ENCODE measurements around the gene KBTBD4. TPM values are rescaled to one million over a fixed set of nuclear protein-coding genes. Genes with fewer than 3 reads are reported as not detected.
A peak's percentile ranks its signal among the peaks of the same experiment; 100 is the strongest.

Gene KBTBD4
- total RNA-seq, 4 donors from 2014 or later = 22.8 to 34.5 (median 30.7) TPM

GRCh38 chr11:47595967-47596366 is 17.2 kb upstream of the KBTBD4 start:
- WGBS, 2 donors = 94 to 100% methylated on average over 1 of the region's 1 CpG
- Histone ChIP-seq H3K27ac (no peak overlapping the region), H3K36me3 (no peaks in the 10 kb centered on the region), H3K9me3 (no peaks in the 10 kb centered on the region), H3K4me1 (peaks cover 14 to 18% of the 10 kb centered on the region in 2 donors), H3K4me3 (replicated peaks in 1 of 3) (no peak overlapping the region), H3K27me3 (no peaks in the 10 kb centered on the region)
- intact Hi-C loops (cut with DNase I) = no loop called here
- DNase-seq = no peak
- no peak for TF ChIP-seq CTCF (IDR thresholded peaks at IDR 0.05)
- TF ChIP-seq POLR2A (IDR thresholded peaks at IDR 0.05) = no peak

GRCh38 chr11:47595029-47595428 is 16.3 kb upstream of the KBTBD4 start:
- TF ChIP-seq POLR2A (IDR thresholded peaks at IDR 0.05) = no peak
- no peak for TF ChIP-seq CTCF (IDR thresholded peaks at IDR 0.05)
- DNase-seq = peak; percentile 81 to 88
- Histone ChIP-seq H3K4me3 (replicated peaks in 1 of 3) (no peak overlapping the region), H3K27ac (no peak overlapping the region), H3K9me3 (no peaks in the 10 kb centered on the region), H3K36me3 (no peaks in the 10 kb centered on the region), H3K27me3 (no peaks in the 10 kb centered on the region), H3K4me1 (peaks cover 14 to 18% of the 10 kb centered on the region in 2 donors)
- intact Hi-C loops (cut with DNase I) = no loop called here
- 34 to 43% methylated on average over 7 of the region's 7 CpGs for WGBS, 2 donors

- peaks cover 14 to 18% of the 10 kb centered on the region in 2 donors for H3K4me1 ChIP-seq
- H3K27ac ChIP-seq = no peak within 1 kb of the TSS
- WGBS, 2 donors = 6 to 7% methylated on average over 24 to 28 of the region's 48 CpGs
- no peaks in the 10 kb centered on the region for H3K9me3 ChIP-seq
- intact Hi-C loops (cut with DNase I) = no loop called here
- peak within 1 kb of the TSS in 1 of 3 donors; percentile 18 for H3K4me3 ChIP-seq (replicated peaks in 1 of 3)
- TF ChIP-seq POLR2A (IDR thresholded peaks at IDR 0.05) (no peak), CTCF (IDR thresholded peaks at IDR 0.05) (no peak)
- H3K36me3 ChIP-seq = no peaks in the 10 kb centered on the region
- peaks cover 5% of the 10 kb centered on the region for H3K27me3 ChIP-seq
- no peak for DNase-seq
These were observed 15.4 kb upstream of the KBTBD4 start, which contains the start of gene C1QTNF4 for GRCh38 chr11:47593934-47594855. TSS of gene C1QTNF4 (minus strand) at chr11:47594411. CDS start at chr11:47590810, 3,601 bp downstream.

- Histone ChIP-seq H3K4me3 (replicated peaks in 1 of 3) (peak overlapping the region in 1 of 3 donors; percentile 18), H3K9me3 (no peaks in the 10 kb centered on the region)
- no peak for TF ChIP-seq POLR2A (IDR thresholded peaks at IDR 0.05)
- no peak for TF ChIP-seq CTCF (IDR thresholded peaks at IDR 0.05)
These were observed 14.7 kb upstream of the KBTBD4 start for GRCh38 chr11:47593492-47593933.

GRCh38 chr11:47592970-47593369 is 14.2 kb upstream of the KBTBD4 start:
- DNase-seq = no peak
- 73 to 87% methylated on average over 2 of the region's 2 CpGs for WGBS, 2 donors
- H3K9me3 ChIP-seq = no peaks in the 10 kb centered on the region
- TF ChIP-seq POLR2A (IDR thresholded peaks at IDR 0.05) (no peak), CTCF (IDR thresholded peaks at IDR 0.05) (no peak)
- H3K27ac ChIP-seq = no peak overlapping the region
- peaks cover 14 to 18% of the 10 kb centered on the region in 2 donors for H3K4me1 ChIP-seq
- intact Hi-C loops (cut with DNase I) = no loop called here
- H3K4me3 ChIP-seq (replicated peaks in 1 of 3) = no peak overlapping the region
- H3K36me3 ChIP-seq = no peaks in the 10 kb centered on the region
- peaks cover 5% of the 10 kb centered on the region for H3K27me3 ChIP-seq

More at GRCh38 chr11:47593492-47593933, 14.7 kb upstream of the KBTBD4 start:
- DNase-seq = no peak
- no peak overlapping the region for H3K27ac ChIP-seq
- no peaks in the 10 kb centered on the region for H3K36me3 ChIP-seq
- H3K4me1 ChIP-seq = peaks cover 14 to 18% of the 10 kb centered on the region in 2 donors
- intact Hi-C loops (cut with DNase I) = no loop called here
- H3K27me3 ChIP-seq = peaks cover 5% of the 10 kb centered on the region
- WGBS, 2 donors = 16 to 19% methylated on average over 6 of the region's 6 CpGs
